Stomach (tissue), 4 donors: Measurements from ENCODE around the gene WDR48.

ENCODE experiments used
- EP300 ChIP-seq: sonication (generic); formaldehyde crosslinking; IDR thresholded peaks from one replicate; pipeline ENCODE4 v1.6.1; 2017; ENCODE audit warnings: antibody characterized with exemption
- POLR2A ChIP-seq, 4 donors: fragments of 450-650 bp; IDR thresholded peaks; one replicate each; pipeline ENCODE4 v1.6.1; 2016; ENCODE audit warnings: antibody characterized with exemption in 4 of 4, control low read depth in 2 of 4, mild to moderate bottlenecking in 1 of 4, moderate library complexity in 1 of 4
- POLR2AphosphoS5 ChIP-seq, 3 donors: sonication (generic); formaldehyde crosslinking; IDR thresholded peaks; one replicate each; pipeline ENCODE4 v1.6.1; 2016; ENCODE audit warnings: antibody characterized with exemption in 3 of 3
- TF ChIP-seq, protein P1 (sequence below), 7 experiments: fragments of 450-650 bp in 4 of 7; fragments of 200-600 bp in 3 of 7; sonication (generic) in 3 of 7; IDR thresholded peaks; one replicate each; pipeline ENCODE4 v1.5.1; 2016 to 2019; ENCODE audit warnings: antibody characterized with exemption in 7 of 7, control low read depth in 2 of 7, mild to moderate bottlenecking in 1 of 7

DNA sequence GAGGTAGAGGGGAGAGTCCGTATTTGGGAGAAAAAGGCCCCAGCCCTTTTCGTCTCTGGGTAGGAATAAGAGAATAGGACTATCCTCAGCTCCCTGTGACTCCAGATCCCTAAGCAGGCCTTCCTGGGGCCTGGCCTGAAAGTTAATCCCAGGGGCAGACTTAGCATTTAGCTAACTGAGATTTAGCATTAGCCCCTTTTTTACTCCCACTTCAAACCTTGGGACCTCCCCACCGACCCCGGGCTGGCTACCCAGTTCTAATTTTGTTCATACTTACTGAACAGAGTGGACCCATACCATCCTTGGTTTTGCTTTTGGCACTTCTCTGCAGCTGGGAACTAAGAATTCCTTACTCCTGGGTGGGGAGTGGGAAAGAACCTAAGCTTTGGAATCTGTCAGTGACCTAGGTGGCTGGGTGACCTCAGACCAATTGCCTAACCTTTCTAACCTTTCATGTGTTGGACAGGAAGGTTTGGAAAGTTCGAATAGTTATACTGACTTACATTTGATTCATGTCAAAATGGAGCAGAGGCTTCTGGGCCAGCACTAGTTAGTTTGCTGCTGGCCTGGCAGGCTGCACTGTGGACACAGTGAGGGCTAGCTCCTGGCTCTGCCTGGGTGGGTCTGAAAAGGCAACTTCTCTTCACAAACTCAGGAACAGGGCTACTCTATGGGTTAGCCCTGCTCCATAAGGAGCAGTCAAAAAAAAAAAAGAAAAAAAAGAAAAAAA is 67.3 kb downstream of the WDR48 start:
- TF ChIP-seq, protein P1, sequence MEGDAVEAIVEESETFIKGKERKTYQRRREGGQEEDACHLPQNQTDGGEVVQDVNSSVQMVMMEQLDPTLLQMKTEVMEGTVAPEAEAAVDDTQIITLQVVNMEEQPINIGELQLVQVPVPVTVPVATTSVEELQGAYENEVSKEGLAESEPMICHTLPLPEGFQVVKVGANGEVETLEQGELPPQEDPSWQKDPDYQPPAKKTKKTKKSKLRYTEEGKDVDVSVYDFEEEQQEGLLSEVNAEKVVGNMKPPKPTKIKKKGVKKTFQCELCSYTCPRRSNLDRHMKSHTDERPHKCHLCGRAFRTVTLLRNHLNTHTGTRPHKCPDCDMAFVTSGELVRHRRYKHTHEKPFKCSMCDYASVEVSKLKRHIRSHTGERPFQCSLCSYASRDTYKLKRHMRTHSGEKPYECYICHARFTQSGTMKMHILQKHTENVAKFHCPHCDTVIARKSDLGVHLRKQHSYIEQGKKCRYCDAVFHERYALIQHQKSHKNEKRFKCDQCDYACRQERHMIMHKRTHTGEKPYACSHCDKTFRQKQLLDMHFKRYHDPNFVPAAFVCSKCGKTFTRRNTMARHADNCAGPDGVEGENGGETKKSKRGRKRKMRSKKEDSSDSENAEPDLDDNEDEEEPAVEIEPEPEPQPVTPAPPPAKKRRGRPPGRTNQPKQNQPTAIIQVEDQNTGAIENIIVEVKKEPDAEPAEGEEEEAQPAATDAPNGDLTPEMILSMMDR (IDR thresholded peaks at IDR 0.05), result no peak
- TF ChIP-seq POLR2A (IDR thresholded peaks at IDR 0.05), result no peak
- TF ChIP-seq EP300, result no peak
- no peak for TF ChIP-seq POLR2AphosphoS5 (IDR thresholded peaks at IDR 0.05)
